Gastroesophageal sphincter (tissue), 3 donors: ENCODE data around the gene SHISA3.

ENCODE experiments used
- CTCF ChIP-seq, 4 experiments: fragments of 200-600 bp in 2 of 4; fragments of 450-650 bp in 2 of 4; sonication (generic) in 1 of 4; IDR thresholded peaks; one replicate each; pipeline ENCODE4 v1.5.1; 2017 to 2019; ENCODE audit warnings: antibody characterized with exemption in 4 of 4, mild to moderate bottlenecking in 2 of 4, moderate library complexity in 2 of 4
- POLR2A ChIP-seq, 2 donors: fragments of 450-650 bp; IDR thresholded peaks; one replicate each; pipeline ENCODE4 v1.6.1; 2017; ENCODE audit warnings: antibody characterized with exemption in 2 of 2, mild to moderate bottlenecking in 2 of 2, moderate library complexity in 1 of 2
- POLR2AphosphoS5 ChIP-seq: sonication (generic); formaldehyde crosslinking; IDR thresholded peaks from one replicate; pipeline ENCODE4 v1.6.1; 2017; ENCODE audit warnings: antibody characterized with exemption

- TF ChIP-seq CTCF (IDR thresholded peaks at IDR 0.05), result no peak
- no peak for TF ChIP-seq POLR2A (IDR thresholded peaks at IDR 0.05)
- no peak for TF ChIP-seq POLR2AphosphoS5
Observed at GRCh38 chr4:42399393-42399792, 2.1 kb downstream of the SHISA3 start.
